ENCODE results near the gene ALB.

DNA sequence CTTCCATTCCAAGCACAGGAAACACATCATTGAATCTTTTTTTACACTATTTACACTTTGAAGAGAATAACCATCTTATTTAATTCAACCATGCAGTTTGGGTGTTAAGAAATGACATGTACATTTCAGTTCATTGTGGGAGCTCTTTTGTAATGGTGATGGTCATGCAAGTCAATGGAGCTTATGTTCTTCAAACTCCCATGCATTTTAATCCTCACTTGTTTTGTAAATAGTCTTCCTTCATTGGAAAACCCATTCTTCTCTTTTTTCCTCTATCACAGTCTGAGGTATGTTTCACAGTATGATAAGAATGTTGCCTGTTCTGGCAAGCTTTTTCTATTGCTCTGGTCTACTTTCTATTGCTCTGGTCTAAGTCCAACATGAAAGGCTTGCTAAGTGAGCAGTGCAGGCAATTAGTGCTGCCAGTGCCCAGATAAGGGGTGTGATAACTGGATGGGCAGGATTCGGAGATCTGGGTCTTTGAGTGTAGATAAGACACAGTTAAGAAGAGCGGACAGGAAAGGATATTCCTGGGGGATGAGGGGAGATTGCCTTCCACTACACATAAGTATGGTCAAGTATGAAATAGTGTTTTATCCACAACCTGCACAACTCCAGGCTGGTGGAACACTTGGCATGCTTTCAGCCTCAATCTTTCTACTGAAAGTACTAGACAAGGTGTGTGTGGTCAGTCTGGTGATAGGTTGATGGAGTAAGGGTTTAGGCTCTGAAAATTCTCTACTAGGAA, 49.0 kb downstream of the ALB start:
- TF ChIP-seq CTCF (IDR thresholded peaks at IDR 0.05), result no peak
- TF ChIP-seq POLR2AphosphoS5 (IDR thresholded peaks at IDR 0.05; ENCODE audit: low read depth, low read length), result no peak

Data from Panc1 (cell line).